Activated CD4-positive, alpha-beta T cell treated with anti-CD3 and anti-CD28 coated beads for 36 hours (primary cell): Measurements from ENCODE around the gene SLC30A10. TPM values are rescaled to one million over a fixed set of nuclear protein-coding genes. Genes with fewer than 3 reads are reported as not detected.

ENCODE experiments used
- ATAC-seq: fragments of 200-7000 bp; cut with Tn5 transposase; one replicate; pipeline ENCODE4 v1.10.0; 2021; ENCODE audit warnings: mild to moderate bottlenecking, moderate library complexity
- CTCF ChIA-PET: fragments of 350-600 bp; sonication (Branson Sonifier 250); formaldehyde crosslinking; loops from one replicate; lab custom pipeline; 2021; ENCODE audit warnings: antibody characterized with exemption; lab: Charles Lee
- POLR2A ChIA-PET: fragments of 350-600 bp; sonication (Branson Sonifier 250); formaldehyde crosslinking; loops from one replicate; lab custom pipeline; 2021; ENCODE audit warnings: antibody characterized with exemption, inconsistent platforms; lab: Charles Lee
- DNase-seq: peaks from one replicate; pipeline ENCODE4 v3.0.0-alpha.2; 2020
- H3K27ac Mint-ChIP-seq: one replicate; pipeline ENCODE4 v1.8.0; 2021; ENCODE audit warnings: mixed read lengths
- H3K27me3 Mint-ChIP-seq: one replicate; pipeline ENCODE4 v1.8.0; 2021; ENCODE audit warnings: mixed read lengths
- H3K36me3 Mint-ChIP-seq: one replicate; pipeline ENCODE4 v1.8.0; 2021; ENCODE audit warnings: low read depth, mixed read lengths
- H3K4me1 Mint-ChIP-seq: one replicate; pipeline ENCODE4 v1.8.0; 2021; ENCODE audit warnings: mixed read lengths
- H3K4me3 Mint-ChIP-seq: one replicate; pipeline ENCODE4 v1.8.0; 2021; ENCODE audit warnings: mild to moderate bottlenecking, moderate library complexity, mixed read lengths
- H3K9me3 Mint-ChIP-seq: one replicate; pipeline ENCODE4 v1.8.0; 2021; ENCODE audit warnings: low read depth, mixed read lengths
- intact Hi-C, 2 experiments: fragments of 100-400 bp; cut with DNase I in 1 of 2; cut with micrococcal nuclease in 1 of 2; formaldehyde crosslinking; loops; one replicate each; pipeline versions ENCODE4 v1.14.2 to v1.15.1; 2022 to 2024; cut with DNase I, micrococcal nuclease
- total RNA-seq, 2 experiments: library from RNA; stranded (reverse); gene quantifications; one replicate each; pipeline ENCODE4 v1.2.3, GENCODE V29; 2021

The SLC30A10 gene
- not detected for total RNA-seq

DNA sequence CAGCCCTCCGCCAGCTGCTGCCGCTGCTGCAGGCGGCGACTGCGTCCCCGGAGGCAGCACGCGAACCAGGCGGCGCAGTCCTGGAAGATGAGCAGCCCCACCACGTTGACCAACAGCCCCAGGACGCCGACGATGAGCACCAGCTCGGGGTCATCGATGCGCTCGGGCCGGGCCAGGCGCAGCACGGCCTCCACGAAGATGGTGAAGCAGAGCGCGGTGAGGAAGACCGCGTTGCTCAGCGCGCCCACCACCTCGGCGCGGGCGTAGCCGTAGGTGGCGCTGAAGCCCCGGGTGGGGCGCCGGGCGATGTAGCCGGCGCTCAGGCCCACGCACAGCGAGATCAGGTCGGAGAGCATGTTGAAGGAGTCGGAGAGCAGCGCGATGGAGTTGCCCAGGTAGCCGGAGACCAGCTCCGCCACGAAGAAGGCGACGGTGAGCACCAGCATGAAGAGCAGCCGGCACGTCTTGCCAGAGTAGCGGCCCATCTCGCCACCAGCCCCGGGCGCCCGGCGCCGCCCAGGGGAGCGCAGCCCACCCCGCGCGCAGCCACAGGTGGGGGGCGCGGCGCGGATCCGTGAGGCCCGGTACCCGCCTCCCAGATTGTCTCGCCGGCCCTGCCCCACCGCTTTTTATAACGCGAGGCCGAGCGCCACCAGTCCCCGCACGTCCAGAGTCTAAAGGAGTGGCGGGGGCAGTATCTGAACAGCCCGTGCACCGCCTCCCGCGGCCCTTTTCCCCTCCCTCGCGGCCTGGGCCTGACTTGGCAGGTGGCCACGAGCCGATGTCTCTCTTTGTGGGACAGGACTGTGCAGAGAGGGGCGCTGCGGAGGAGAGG, at the start of gene SLC30A10:
SLC30A10 (minus strand) TSS at position 602 of the 835 bp plus-strand sequence; CDS start at position 485, 117 bp downstream.
- Mint-ChIP-seq H3K36me3 (no peaks in the 10 kb centered on the region), H3K4me3 (peak within 1 kb of the TSS; percentile 20), H3K27me3 (peaks cover 38% of the 10 kb centered on the region), H3K4me1 (peaks cover 3% of the 10 kb centered on the region), H3K9me3 (no peaks in the 10 kb centered on the region), H3K27ac (no peak within 1 kb of the TSS)
- ChIA-PET POLR2A (no interaction called here), CTCF (interaction anchor here (0.6 kb wide), 1 partner anchor 133 kb away, joined by 3 read pairs; no protein-coding TSS in a partner anchor)
- DNase-seq (peak; percentile 28), ATAC-seq (peak; percentile 55)
- intact Hi-C loops = no loop called here

DNA sequence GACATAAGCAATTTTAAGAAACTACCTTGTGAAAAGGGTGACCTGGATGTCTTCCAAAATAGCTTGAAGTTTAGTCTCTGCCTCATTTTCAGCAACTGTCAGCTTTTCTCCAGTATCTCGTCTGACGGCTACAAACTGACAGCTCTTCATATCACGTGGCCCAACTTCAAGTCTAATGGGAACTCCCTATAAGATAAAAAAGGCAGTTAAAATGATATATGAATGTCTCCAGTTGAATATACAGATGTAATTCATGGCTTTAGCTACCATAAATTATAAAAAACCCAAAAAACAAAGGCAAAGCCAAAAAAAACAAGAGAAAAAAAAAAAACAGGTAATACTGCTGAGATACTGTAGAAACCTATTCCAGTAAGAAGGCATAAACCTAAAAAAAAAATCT, 44.9 kb upstream of the SLC30A10 start:
- Mint-ChIP-seq H3K27me3 (no peaks in the 10 kb centered on the region), H3K36me3 (peaks cover 56% of the 10 kb centered on the region), H3K27ac (no peak overlapping the region), H3K4me1 (peaks cover 3% of the 10 kb centered on the region), H3K4me3 (no peak overlapping the region), H3K9me3 (no peaks in the 10 kb centered on the region)
- intact Hi-C loops = no loop called here
- ChIA-PET POLR2A (no interaction called here), CTCF (interaction anchor here (0.6 kb wide), 1 partner anchor 800 kb away, joined by 3 read pairs; the partner anchor contains the start of gene LYPLAL1)
- no peak for DNase-seq
- ATAC-seq = no peak

DNA sequence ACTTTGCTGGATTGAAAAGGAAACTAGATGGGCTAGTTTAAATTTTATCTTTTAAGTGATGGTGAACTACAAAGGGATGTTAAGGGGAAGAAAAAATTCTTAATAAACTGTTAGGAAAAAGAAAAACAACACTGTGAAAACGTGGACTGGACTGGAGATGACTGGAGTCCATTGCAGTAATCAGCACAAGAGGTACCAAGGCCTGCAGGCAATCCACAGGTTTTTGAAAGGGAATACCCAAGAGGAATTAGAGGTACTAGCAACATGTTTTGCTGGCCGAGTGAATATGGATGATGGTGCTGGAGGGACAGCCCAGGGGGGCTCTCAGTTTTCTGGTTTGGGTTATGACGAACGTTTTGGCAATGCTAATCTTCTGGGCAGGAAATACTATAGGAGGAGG, 39.0 kb upstream of the SLC30A10 start:
- H3K4me3 Mint-ChIP-seq = no peak overlapping the region
- no peak for DNase-seq
- POLR2A ChIA-PET = no interaction called here
- H3K27me3 Mint-ChIP-seq = no peaks in the 10 kb centered on the region
- no peaks in the 10 kb centered on the region for H3K4me1 Mint-ChIP-seq
- no peaks in the 10 kb centered on the region for H3K9me3 Mint-ChIP-seq
- ATAC-seq = no peak
- CTCF ChIA-PET = no interaction called here
- intact Hi-C loops = no loop called here
- H3K27ac Mint-ChIP-seq = no peak overlapping the region
- peaks cover 30% of the 10 kb centered on the region for H3K36me3 Mint-ChIP-seq

DNA sequence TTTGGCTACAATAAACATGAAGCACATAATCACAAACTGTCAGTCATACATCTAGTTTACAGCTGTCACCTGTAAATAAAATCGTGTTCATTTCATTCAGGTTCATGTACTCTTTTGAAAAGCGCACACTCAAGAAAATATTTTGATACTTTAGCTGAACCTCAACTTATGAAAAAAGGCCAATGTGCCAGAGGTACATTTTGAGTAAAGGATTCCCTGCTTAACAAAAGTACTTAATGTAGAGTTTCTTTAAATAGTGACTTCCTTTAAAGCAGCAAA, 37.7 kb upstream of the SLC30A10 start:
- Mint-ChIP-seq H3K9me3 (no peaks in the 10 kb centered on the region), H3K4me3 (no peak overlapping the region), H3K27me3 (no peaks in the 10 kb centered on the region), H3K27ac (no peak overlapping the region), H3K4me1 (no peaks in the 10 kb centered on the region), H3K36me3 (peaks cover 26% of the 10 kb centered on the region)
- intact Hi-C loops = no loop called here
- POLR2A ChIA-PET = no interaction called here
- CTCF ChIA-PET = no interaction called here
- DNase-seq (no peak), ATAC-seq (no peak)

- Mint-ChIP-seq H3K9me3 (no peaks in the 10 kb centered on the region), H3K27ac (no peak overlapping the region), H3K4me3 (no peak overlapping the region), H3K36me3 (peaks cover 23% of the 10 kb centered on the region), H3K4me1 (no peaks in the 10 kb centered on the region), H3K27me3 (no peaks in the 10 kb centered on the region)
- DNase-seq = no peak
- ChIA-PET CTCF (no interaction called here), POLR2A (no interaction called here)
- intact Hi-C loops = no loop called here
- no peak for ATAC-seq
These were observed 37.1 kb upstream of the SLC30A10 start for GRCh38 chr1:219965285-219966070.

- no peaks in the 10 kb centered on the region for H3K4me1 Mint-ChIP-seq
- no peak for DNase-seq
- H3K4me3 Mint-ChIP-seq = no peak overlapping the region
- ATAC-seq = no peak
- H3K27ac Mint-ChIP-seq = no peak overlapping the region
- H3K9me3 Mint-ChIP-seq = no peaks in the 10 kb centered on the region
- ChIA-PET CTCF (no interaction called here), POLR2A (no interaction called here)
- peaks cover 11% of the 10 kb centered on the region for H3K36me3 Mint-ChIP-seq
- no peaks in the 10 kb centered on the region for H3K27me3 Mint-ChIP-seq
- intact Hi-C loops = no loop called here
These were observed 35.1 kb upstream of the SLC30A10 start for GRCh38 chr1:219963432-219963831.

- POLR2A ChIA-PET = no interaction called here
- no peak for ATAC-seq
- intact Hi-C loops = no loop called here
These were observed 33.3 kb upstream of the SLC30A10 start for GRCh38 chr1:219961684-219962083.

DNA sequence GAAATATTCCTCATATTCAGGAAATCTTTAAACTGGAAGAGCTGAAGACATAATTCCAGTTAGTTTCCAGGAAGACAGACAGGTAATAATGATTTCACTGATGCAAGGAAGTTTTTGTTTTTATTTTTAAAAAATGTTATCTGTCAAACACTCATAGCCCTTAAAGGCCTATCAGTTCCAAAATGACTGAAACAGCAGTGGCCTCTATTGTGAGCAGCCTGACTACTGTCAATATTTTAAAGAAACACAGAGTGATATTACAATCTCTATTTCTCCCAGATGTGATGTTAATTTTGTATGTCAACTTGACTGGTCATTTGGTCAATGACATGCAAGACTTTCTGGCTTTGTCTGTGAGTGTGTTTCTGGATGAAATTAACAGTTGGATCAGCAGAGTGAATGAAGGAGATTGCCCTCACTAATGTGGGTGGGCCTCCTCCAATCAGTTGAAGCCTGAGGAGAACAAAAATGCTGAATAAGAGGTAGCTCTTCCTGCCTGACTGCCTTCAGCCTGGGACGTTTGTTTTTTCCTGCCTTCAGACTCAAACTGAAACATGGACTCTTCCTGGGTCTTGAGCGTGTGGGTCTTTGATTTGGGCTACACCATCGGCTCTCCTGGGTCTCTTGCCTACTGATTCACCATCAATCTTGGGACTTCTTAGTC, 31.3 kb upstream of the SLC30A10 start:
- H3K36me3 Mint-ChIP-seq = no peaks in the 10 kb centered on the region
- no peak overlapping the region for H3K4me3 Mint-ChIP-seq
- ATAC-seq (peak; percentile 68), DNase-seq (no peak)
- H3K27ac Mint-ChIP-seq = no peak overlapping the region
- POLR2A ChIA-PET = no interaction called here
- H3K4me1 Mint-ChIP-seq = no peaks in the 10 kb centered on the region
- no peaks in the 10 kb centered on the region for H3K9me3 Mint-ChIP-seq
- intact Hi-C loops = no loop called here
- CTCF ChIA-PET = interaction anchor here (0.6 kb wide), 1 partner anchor 136 kb away, joined by 3 read pairs; no protein-coding TSS in a partner anchor
- no peaks in the 10 kb centered on the region for H3K27me3 Mint-ChIP-seq

More at GRCh38 chr1:219961684-219962083, 33.3 kb upstream of the SLC30A10 start:
- no peak for DNase-seq
- H3K4me1 Mint-ChIP-seq = no peaks in the 10 kb centered on the region
- H3K36me3 Mint-ChIP-seq = no peaks in the 10 kb centered on the region
- no peaks in the 10 kb centered on the region for H3K27me3 Mint-ChIP-seq
- no peaks in the 10 kb centered on the region for H3K9me3 Mint-ChIP-seq
- H3K27ac Mint-ChIP-seq = no peak overlapping the region
- CTCF ChIA-PET = no interaction called here
- H3K4me3 Mint-ChIP-seq = no peak overlapping the region

DNA sequence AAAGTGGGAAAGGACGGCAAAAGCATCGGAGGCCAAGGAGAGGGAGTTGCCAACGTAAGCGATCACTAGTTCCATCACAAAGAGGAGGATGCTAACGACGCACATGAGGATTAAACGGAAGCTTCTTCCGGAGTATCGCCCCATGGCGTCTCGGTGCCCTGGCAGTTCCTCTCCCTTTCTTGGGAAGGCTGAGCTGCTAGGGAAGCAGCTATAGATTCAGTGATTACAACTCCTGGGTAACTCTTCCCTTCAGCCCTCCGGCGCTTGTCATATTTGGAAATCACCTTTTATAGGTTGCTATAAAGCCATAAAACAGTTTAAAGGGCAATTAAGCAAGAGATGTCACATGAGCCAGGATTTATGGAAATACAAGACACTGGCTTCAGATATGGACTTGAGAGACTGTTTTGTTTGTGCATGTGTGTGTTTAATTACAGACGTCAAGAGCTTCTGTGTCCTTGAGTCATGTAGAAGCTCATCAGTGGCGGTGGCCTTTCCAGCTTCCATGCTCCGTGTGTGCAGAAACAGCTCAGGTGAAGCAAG, 30.6 kb upstream of the SLC30A10 start:
- CTCF ChIA-PET = interaction anchor here (0.6 kb wide), 1 partner anchor 135 kb away, joined by 3 read pairs; no protein-coding TSS in a partner anchor
- Mint-ChIP-seq H3K4me3 (no peak overlapping the region), H3K4me1 (no peaks in the 10 kb centered on the region), H3K36me3 (no peaks in the 10 kb centered on the region), H3K27ac (no peak overlapping the region), H3K9me3 (no peaks in the 10 kb centered on the region), H3K27me3 (no peaks in the 10 kb centered on the region)
- POLR2A ChIA-PET = no interaction called here
- peak; percentile 28 for ATAC-seq
- peak; percentile 13 for DNase-seq
- intact Hi-C loops = no loop called here

- ChIA-PET POLR2A (no interaction called here), CTCF (no interaction called here)
- intact Hi-C loops = no loop called here
- Mint-ChIP-seq H3K4me1 (no peaks in the 10 kb centered on the region), H3K4me3 (no peak overlapping the region), H3K36me3 (no peaks in the 10 kb centered on the region), H3K27ac (no peak overlapping the region), H3K27me3 (no peaks in the 10 kb centered on the region), H3K9me3 (no peaks in the 10 kb centered on the region)
- ATAC-seq (no peak), DNase-seq (no peak)
These were observed 26.5 kb upstream of the SLC30A10 start for GRCh38 chr1:219954736-219955421.

- ChIA-PET CTCF (no interaction called here), POLR2A (no interaction called here)
- Mint-ChIP-seq H3K4me3 (no peak overlapping the region), H3K27ac (no peak overlapping the region), H3K9me3 (no peaks in the 10 kb centered on the region), H3K36me3 (no peaks in the 10 kb centered on the region), H3K27me3 (no peaks in the 10 kb centered on the region), H3K4me1 (no peaks in the 10 kb centered on the region)
- intact Hi-C loops = no loop called here
- no peak for DNase-seq
- no peak for ATAC-seq
These were observed 25.7 kb upstream of the SLC30A10 start for GRCh38 chr1:219954052-219954451.
